Ureter (tissue), 1 donor: Measurements from ENCODE around the gene NFIC. TPM values are rescaled to one million over a fixed set of nuclear protein-coding genes. Genes with fewer than 3 reads are reported as not detected.
A peak's percentile ranks its signal among the peaks of the same experiment; 100 is the strongest.
"Not testable (repeated sequence)": the region's sequence is repeated elsewhere in the genome, so short reads cannot be mapped to it uniquely, and the experiment has no call there.

Source experiments
- DNase-seq: peaks from one replicate; pipeline ENCODE4 v3.0.0-alpha.2; 2020; ENCODE audit warnings: low spot score
- total RNA-seq: library from RNA; stranded (reverse); gene quantifications from one replicate; pipeline ENCODE4 v1.2.4, GENCODE V29; 2023
- donor health status: DM: yes; HTN: yes; CAD: no.

Gene NFIC
- total RNA-seq, 1 donor from 2014 or later: 141 TPM

GRCh38 chr19:3372413-3372812, 6.0 kb downstream of the NFIC start:
- no peak for DNase-seq

GRCh38 chr19:3373971-3374368, 7.6 kb downstream of the NFIC start:
- DNase-seq: no peak

- no peak for DNase-seq
Measured at GRCh38 chr19:3374369-3375112, 8.2 kb downstream of the NFIC start.

GRCh38 chr19:3375221-3376090, 9.1 kb downstream of the NFIC start:
- peak; percentile 87 for DNase-seq

- DNase-seq: not testable (repeated sequence)
Measured at GRCh38 chr19:3376091-3376455, 9.7 kb downstream of the NFIC start.

- DNase-seq: no peak
Measured at GRCh38 chr19:3378352-3379150, 12.2 kb downstream of the NFIC start.

- DNase-seq: no peak
Measured at GRCh38 chr19:3380829-3381228, 14.4 kb downstream of the NFIC start.

GRCh38 chr19:3381701-3382372, 15.5 kb downstream of the NFIC start:
- DNase-seq: no peak

GRCh38 chr19:3382460-3383100, 16.2 kb downstream of the NFIC start:
- no peak for DNase-seq

GRCh38 chr19:3383121-3383722, 16.8 kb downstream of the NFIC start:
- no peak for DNase-seq

- no peak for DNase-seq
Measured at GRCh38 chr19:3386447-3387234, 20.3 kb downstream of the NFIC start.

GRCh38 chr19:3387645-3388589, 21.5 kb downstream of the NFIC start:
- peak; percentile 88 for DNase-seq

GRCh38 chr19:3389446-3389778, 23.0 kb downstream of the NFIC start:
- DNase-seq: no peak

GRCh38 chr19:3389876-3390371, 23.5 kb downstream of the NFIC start:
- DNase-seq: no peak

- DNase-seq: not testable (repeated sequence)
Measured at GRCh38 chr19:3391911-3392310, 25.5 kb downstream of the NFIC start.

- DNase-seq: no peak
Measured at GRCh38 chr19:3392480-3392879, 26.1 kb downstream of the NFIC start.

GRCh38 chr19:3396881-3397265, 30.5 kb downstream of the NFIC start:
- no peak for DNase-seq

- no peak for DNase-seq
Measured at GRCh38 chr19:3397266-3398022, 31.1 kb downstream of the NFIC start.
